Vagina (tissue), 2 donors: Measurements from ENCODE around the gene COX5A. TPM values are rescaled to one million over a fixed set of nuclear protein-coding genes. Genes with fewer than 3 reads are reported as not detected.

Experiments
- DNase-seq, 2 donors: peaks; one replicate each; pipeline ENCODE4 v3.0.0-alpha.2; 2017; ENCODE audit errors: extremely low spot score in 2 of 2
- H3K27ac ChIP-seq: fragments of 200-600 bp; sonication (generic); one replicate; pipeline ENCODE4 v1.5.1; 2019
- H3K27me3 ChIP-seq: fragments of 200-600 bp; sonication (generic); one replicate; pipeline ENCODE4 v1.5.1; 2019
- H3K36me3 ChIP-seq, 2 donors: fragments of 200-600 bp; sonication (generic); one replicate each; pipeline ENCODE4 v1.5.1; 2017 to 2019
- H3K4me1 ChIP-seq: fragments of 200-600 bp; sonication (generic); one replicate; pipeline ENCODE4 v1.5.1; 2019
- H3K4me3 ChIP-seq, 2 donors: fragments of 200-600 bp; sonication (generic); 1 replicate in 1 of 2; 2 replicates in 1 of 2; pipeline ENCODE4 v1.5.1; 2016 to 2019
- H3K9me3 ChIP-seq: fragments of 200-600 bp; sonication (generic); one replicate; pipeline ENCODE4 v1.5.1; 2019
- POLR2A ChIP-seq, 2 donors: fragments of 450-650 bp; IDR thresholded peaks; one replicate each; pipeline ENCODE4 v1.6.1; 2017; ENCODE audit warnings: antibody characterized with exemption in 2 of 2, mild to moderate bottlenecking in 2 of 2, moderate library complexity in 2 of 2
- POLR2AphosphoS5 ChIP-seq, 2 donors: sonication (generic); formaldehyde crosslinking; IDR thresholded peaks; one replicate each; pipeline ENCODE4 v1.9.0; 2017; ENCODE audit warnings: antibody characterized with exemption in 2 of 2, mild to moderate bottlenecking in 2 of 2, low read depth in 1 of 2; ENCODE audit not compliant: insufficient read depth in 1 of 2
- intact Hi-C: fragments of 100-400 bp; cut with DNase I; formaldehyde crosslinking; loops from one replicate; pipeline ENCODE4 v1.15.1; 2023
- total RNA-seq: library from RNA; depleted of rRNA; stranded (reverse); fragments of >200 nt; gene quantifications from one replicate; pipeline ENCODE4 v1.2.3, GENCODE V29; 2016
- TF ChIP-seq, protein P1 (sequence below), 3 experiments: fragments of 450-650 bp in 2 of 3; fragments of 200-600 bp in 1 of 3; sonication (generic) in 1 of 3; IDR thresholded peaks; one replicate each; pipeline ENCODE4 v1.5.1; 2017 to 2019; ENCODE audit warnings: antibody characterized with exemption in 3 of 3, mild to moderate bottlenecking in 2 of 3, moderate library complexity in 2 of 3

Gene COX5A
- total RNA-seq, 1 donor from 2014 or later = 123 TPM

GRCh38 chr15:74955796-74956647 is 18.1 kb upstream of the COX5A start:
- Histone ChIP-seq H3K27me3 (no peaks in the 10 kb centered on the region), H3K4me3 (peak overlapping the region; percentile 57 to 68), H3K36me3 (no peaks in the 10 kb centered on the region), H3K9me3 (no peaks in the 10 kb centered on the region), H3K27ac (peak overlapping the region; percentile 81), H3K4me1 (peaks cover 47% of the 10 kb centered on the region)
- no peak for DNase-seq
- intact Hi-C loops = loop anchor here (5.0 kb wide), 2 partner anchors 174 to 251 kb away; partner anchors contain the start of gene CSK
- no peak for TF ChIP-seq POLR2A (IDR thresholded peaks at IDR 0.05)
- peak in 1 of 2 donors; percentile 63 for TF ChIP-seq POLR2AphosphoS5 (IDR thresholded peaks at IDR 0.05; ENCODE audit: insufficient read depth in 1 of 2, low read depth in 1 of 2)
- TF ChIP-seq, protein P1, sequence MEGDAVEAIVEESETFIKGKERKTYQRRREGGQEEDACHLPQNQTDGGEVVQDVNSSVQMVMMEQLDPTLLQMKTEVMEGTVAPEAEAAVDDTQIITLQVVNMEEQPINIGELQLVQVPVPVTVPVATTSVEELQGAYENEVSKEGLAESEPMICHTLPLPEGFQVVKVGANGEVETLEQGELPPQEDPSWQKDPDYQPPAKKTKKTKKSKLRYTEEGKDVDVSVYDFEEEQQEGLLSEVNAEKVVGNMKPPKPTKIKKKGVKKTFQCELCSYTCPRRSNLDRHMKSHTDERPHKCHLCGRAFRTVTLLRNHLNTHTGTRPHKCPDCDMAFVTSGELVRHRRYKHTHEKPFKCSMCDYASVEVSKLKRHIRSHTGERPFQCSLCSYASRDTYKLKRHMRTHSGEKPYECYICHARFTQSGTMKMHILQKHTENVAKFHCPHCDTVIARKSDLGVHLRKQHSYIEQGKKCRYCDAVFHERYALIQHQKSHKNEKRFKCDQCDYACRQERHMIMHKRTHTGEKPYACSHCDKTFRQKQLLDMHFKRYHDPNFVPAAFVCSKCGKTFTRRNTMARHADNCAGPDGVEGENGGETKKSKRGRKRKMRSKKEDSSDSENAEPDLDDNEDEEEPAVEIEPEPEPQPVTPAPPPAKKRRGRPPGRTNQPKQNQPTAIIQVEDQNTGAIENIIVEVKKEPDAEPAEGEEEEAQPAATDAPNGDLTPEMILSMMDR (IDR thresholded peaks at IDR 0.05) = peak in 1 of 3 experiments; percentile 22

- DNase-seq = no peak
- Histone ChIP-seq H3K9me3 (no peaks in the 10 kb centered on the region), H3K27ac (peak overlapping the region; percentile 17), H3K27me3 (no peaks in the 10 kb centered on the region), H3K36me3 (no peaks in the 10 kb centered on the region), H3K4me3 (peak overlapping the region in 1 of 2 donors; percentile 68), H3K4me1 (peaks cover 50% of the 10 kb centered on the region)
- no peak for TF ChIP-seq POLR2A (IDR thresholded peaks at IDR 0.05)
- no peak for TF ChIP-seq POLR2AphosphoS5 (IDR thresholded peaks at IDR 0.05; ENCODE audit: insufficient read depth in 1 of 2, low read depth in 1 of 2)
- TF ChIP-seq, protein P1 (IDR thresholded peaks at IDR 0.05) = no peak
- intact Hi-C loops = loop anchor here (5.0 kb wide), 2 partner anchors 173 to 252 kb away; partner anchors contain the start of gene CSK
Measured at GRCh38 chr15:74955017-74955416, 17.1 kb upstream of the COX5A start.

DNA sequence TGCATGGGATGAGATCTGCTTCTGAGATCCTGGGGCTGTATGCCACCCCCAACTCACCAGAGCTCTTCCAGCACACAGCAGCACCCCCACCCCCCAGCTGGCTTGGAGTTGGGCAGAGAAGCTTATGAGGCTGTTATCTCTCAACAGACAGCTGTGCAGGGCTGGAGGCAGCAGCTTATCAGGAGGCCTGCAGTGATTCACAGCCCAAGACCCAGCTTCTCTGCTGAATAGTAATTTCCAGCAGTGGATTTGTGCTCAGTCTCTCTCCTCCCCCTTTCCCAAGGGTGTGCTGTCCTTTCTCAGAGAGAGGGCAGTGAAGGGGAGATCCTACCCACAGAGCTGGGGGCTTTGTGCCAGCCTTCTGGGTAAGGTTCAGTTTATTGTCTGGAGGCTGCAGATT is 16.6 kb upstream of the COX5A start:
- H3K27me3 ChIP-seq = no peaks in the 10 kb centered on the region
- intact Hi-C loops = no loop called here
- TF ChIP-seq POLR2A (IDR thresholded peaks at IDR 0.05) (no peak), POLR2AphosphoS5 (IDR thresholded peaks at IDR 0.05; ENCODE audit: insufficient read depth in 1 of 2, low read depth in 1 of 2) (no peak)
- TF ChIP-seq, protein P1 (IDR thresholded peaks at IDR 0.05) = no peak
- H3K4me3 ChIP-seq = peak overlapping the region in 1 of 2 donors; percentile 68
- no peaks in the 10 kb centered on the region for H3K36me3 ChIP-seq
- H3K4me1 ChIP-seq = peaks cover 51% of the 10 kb centered on the region
- no peak for DNase-seq
- H3K27ac ChIP-seq = peak overlapping the region; percentile 17
- no peaks in the 10 kb centered on the region for H3K9me3 ChIP-seq

DNA sequence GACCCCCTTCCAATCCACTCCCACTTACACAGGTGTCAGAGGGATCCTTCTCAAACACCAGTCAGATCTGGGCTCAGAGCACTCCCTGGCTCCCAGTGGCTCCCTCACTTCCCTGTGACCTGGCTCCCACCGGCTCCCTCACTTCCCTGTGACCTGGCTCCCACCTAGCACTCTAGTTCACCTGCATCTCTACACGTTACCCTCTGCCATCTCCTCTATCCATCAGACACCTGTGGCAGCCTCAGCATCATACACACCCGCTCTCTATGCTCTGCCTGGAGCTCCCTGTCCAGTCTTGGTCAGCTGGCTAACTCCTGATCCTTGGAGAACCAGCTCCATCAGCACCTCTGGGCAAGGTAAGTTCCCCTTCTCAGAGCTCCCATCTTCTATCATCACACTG is 13.1 kb upstream of the COX5A start:
- DNase-seq = no peak
- intact Hi-C loops = no loop called here
- Histone ChIP-seq H3K4me1 (peaks cover 25% of the 10 kb centered on the region), H3K27me3 (no peaks in the 10 kb centered on the region), H3K27ac (no peak overlapping the region), H3K9me3 (no peaks in the 10 kb centered on the region), H3K4me3 (no peak overlapping the region), H3K36me3 (no peaks in the 10 kb centered on the region)
- TF ChIP-seq POLR2AphosphoS5 (IDR thresholded peaks at IDR 0.05; ENCODE audit: insufficient read depth in 1 of 2, low read depth in 1 of 2) (no peak), POLR2A (IDR thresholded peaks at IDR 0.05) (no peak)
- TF ChIP-seq, protein P1 (IDR thresholded peaks at IDR 0.05) = no peak
